GM19395 (cell line): ENCODE results near the gene FOXL1.
"Not testable (repeated sequence)": the region's sequence is repeated elsewhere in the genome, so short reads cannot be mapped to it uniquely, and the experiment has no call there.

Source experiments
- ATAC-seq: cut with Tn5 transposase; IDR thresholded peaks from one replicate; pipeline ENCODE4 v1.9.1; 2021; ENCODE audit warnings: mild to moderate bottlenecking, moderate library complexity; ENCODE audit not compliant: unreplicated experiment

Gene FOXL1

GRCh38 chr16:86579268-86580062 is 1.1 kb downstream of the FOXL1 start:
- no peak for ATAC-seq

DNA sequence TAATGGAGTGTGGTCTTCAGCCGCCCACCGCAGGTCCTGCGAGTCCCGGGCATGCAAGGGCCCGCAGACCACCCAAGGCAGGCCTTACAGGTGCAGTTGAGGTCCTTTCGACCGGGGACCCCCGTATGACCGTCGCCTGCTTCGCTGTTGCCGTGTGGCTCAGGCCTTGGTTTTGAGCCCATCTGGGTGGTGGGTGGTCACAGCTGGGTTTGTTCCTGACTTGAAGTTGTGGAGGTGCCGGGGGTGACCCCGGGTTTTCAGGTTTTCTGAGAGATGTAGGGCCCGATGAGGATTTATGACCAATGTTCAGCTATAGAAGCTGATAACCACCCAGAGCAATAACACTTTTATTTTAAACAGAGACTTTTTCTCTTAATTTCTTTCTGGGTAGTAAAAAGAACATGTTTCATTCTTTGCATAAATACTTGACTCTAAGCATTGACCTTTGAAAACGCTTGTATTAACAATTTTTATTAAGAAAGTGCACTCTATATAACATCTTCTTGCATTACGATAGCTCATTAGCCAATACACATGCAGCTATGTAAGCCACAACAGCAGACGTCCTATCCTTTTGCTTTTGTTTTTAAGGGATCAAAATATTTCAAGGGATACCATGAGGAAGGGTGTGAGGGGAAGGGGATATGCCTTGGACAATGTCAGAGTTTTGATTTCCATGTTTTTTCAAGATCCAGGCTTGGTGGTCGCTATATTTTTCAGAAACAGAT is 1.9 kb downstream of the FOXL1 start:
- ATAC-seq, result no peak

GRCh38 chr16:86580791-86581170 is 2.4 kb downstream of the FOXL1 start:
- ATAC-seq, result no peak

GRCh38 chr16:86581458-86581857 is 3.1 kb downstream of the FOXL1 start:
- ATAC-seq, result no peak

DNA sequence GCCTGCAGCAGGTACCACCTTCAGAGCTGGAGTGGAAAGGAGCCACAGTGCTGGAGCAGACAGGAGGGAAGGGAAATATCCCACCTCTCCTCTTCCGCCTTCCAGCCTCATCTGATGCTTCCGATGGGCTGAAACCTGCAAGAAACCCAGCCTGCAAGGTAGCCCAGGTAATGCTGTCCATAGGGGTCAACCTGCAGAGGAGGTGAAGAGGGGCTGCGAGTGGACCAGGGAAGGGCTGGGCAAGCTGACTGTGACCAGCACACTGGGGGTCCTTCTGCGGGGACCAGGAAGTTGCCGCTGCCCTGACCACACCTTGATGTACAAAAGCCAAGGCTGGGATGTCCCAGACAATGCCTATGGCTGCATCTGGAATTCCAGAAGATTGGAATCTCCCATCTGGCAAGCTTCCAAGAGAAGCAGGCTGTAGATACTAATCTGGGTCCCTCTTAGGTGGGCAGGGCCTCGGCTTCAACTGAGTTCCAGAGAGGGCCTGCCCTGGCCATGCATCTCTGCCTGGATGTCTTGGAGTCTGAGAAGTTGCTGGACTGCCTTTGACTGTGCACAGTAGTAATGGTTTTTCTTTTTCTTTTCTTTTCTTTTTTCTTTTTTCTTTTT is 5.8 kb downstream of the FOXL1 start:
- ATAC-seq, result no peak

- ATAC-seq, result no peak
These were observed 6.7 kb downstream of the FOXL1 start for GRCh38 chr16:86584726-86585721.

DNA sequence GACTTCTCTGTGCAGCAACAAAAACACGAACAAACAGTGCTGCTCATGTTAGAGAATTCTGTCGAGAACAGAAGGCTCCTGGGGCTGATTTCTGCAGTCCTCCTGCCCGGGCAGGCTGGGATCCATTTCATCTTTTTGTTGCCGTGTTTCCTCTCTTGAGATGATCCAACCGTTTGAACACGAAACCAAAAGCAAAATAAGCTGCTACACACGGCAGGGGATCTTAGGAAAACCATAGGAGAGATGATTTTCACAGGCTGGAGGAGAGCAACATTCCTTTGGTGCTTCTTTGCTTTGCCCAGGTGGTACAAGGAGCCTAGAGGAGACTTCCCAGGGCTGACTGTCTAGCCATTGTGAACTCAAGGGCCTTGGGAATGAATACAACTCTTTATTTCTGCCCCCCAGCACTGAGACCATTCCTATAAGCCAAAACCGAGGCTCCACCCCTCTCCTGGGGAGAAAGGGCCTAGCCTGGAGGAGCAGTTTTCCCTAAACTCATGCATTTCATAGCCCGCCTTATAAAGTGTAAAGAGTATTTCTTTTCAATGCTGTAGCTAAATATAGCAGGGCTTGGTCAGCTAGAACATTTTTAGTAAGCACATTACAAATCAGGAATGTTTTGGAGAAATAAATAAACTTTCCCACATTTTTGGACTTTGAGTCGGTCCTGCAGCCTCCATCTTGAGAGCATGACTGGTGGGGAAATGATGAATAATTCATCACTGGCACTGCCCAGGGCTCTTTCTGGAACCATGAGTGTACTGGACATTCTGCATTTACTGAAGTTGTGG is 7.7 kb downstream of the FOXL1 start:
- ATAC-seq, result no peak

- ATAC-seq, result no peak
These were observed 9.1 kb downstream of the FOXL1 start for GRCh38 chr16:86587487-86587886.

- not testable (repeated sequence) for ATAC-seq
These were observed 9.6 kb downstream of the FOXL1 start for GRCh38 chr16:86587955-86588354.

DNA sequence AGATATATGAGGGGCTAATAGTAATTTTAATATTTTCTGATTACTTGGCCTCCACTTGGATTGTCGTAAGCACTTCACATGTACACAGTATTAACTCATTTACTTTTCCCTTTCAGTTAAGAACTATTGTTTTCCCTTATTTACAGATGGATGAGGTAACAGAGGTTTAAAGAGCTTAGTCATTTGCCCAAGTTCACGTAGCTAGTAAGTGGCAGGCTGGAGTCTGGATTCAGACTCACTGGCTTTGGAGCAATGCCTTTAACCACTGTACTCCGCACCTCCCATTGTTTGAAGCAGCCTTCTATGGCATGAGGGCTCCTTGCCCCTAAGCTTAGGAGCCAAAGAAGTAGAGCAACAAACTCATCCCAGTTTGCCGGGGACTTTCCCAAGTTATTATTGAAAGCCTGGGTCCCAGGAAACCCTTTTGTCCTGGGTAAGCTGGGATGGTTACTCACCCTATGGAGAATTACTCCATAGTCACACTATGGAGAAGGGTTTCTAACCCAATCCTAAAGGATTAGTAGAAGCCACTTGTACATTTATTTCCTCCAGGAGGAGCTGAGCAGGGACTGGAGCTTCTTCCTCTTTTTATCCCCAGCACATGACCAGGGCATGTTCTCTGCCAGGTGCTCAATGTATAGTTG is 12.3 kb downstream of the FOXL1 start:
- ATAC-seq, result no peak

DNA sequence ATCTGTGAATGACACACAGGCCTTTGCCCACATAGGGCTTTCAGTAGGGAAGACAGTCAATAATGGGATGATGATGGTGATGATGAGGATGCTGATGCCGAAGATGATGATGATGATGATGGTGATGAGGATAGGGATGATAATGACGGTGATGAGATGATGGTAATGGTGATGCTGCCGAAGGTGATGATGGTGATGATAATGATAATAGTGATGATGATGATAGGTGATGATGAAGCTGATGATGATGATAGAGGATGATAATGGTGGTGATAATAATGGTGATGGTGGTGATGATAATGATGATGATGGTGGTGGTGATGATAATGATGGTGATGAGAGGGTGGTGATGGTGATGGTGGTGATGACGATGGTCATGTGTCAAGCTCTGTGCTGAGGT is 12.9 kb downstream of the FOXL1 start:
- ATAC-seq, result no peak

GRCh38 chr16:86593913-86594620 is 15.7 kb downstream of the FOXL1 start:
- ATAC-seq, result no peak

DNA sequence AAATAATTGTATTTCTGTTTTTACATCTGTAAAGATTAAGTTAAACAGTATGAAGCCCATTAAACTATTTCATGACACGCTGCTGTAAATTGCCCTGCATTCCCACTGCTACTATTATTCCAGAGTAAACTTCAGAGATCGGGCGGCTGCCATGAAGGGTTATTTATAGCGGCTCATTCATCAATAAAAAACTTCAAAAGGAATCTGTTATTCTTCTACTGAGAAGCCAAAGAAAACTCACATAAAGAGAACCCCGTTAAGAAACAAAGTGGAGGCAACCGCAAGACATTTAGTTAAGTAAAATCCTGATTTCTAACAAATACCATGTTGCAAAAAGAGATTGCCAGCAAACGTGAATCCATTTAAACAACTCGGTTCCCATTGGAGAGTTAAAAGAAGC is 16.4 kb downstream of the FOXL1 start:
- no peak for ATAC-seq

DNA sequence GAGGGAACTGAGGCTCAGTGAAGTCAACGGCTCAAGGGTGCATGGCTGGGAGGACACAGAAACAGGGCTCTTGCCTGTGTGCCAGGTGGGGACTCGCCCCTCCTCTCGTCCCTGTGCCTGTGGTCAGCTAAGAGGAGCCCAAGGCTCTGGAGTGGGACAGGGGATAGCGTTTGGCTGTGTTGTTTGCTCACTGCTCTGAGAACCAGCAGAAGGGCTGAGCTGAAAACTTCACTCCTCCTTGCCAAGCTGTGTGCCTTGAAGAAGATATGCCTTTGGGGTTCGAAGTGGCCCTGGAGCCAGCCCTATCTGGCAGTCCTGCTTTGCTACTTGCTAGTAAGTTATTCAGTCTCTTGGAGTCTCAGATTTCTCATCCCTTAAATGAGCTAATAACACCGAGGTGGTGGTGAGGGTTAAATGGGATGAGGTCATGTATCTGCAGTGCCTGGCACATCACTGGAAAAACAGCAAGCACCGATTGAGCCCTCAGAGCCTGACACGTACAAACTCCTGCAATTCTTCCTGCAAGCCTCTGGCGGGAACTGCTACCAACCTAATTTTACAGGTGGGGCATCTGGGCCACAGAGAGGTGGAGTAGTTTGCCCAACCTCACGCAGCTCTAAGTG is 17.7 kb downstream of the FOXL1 start:
- ATAC-seq, result no peak

DNA sequence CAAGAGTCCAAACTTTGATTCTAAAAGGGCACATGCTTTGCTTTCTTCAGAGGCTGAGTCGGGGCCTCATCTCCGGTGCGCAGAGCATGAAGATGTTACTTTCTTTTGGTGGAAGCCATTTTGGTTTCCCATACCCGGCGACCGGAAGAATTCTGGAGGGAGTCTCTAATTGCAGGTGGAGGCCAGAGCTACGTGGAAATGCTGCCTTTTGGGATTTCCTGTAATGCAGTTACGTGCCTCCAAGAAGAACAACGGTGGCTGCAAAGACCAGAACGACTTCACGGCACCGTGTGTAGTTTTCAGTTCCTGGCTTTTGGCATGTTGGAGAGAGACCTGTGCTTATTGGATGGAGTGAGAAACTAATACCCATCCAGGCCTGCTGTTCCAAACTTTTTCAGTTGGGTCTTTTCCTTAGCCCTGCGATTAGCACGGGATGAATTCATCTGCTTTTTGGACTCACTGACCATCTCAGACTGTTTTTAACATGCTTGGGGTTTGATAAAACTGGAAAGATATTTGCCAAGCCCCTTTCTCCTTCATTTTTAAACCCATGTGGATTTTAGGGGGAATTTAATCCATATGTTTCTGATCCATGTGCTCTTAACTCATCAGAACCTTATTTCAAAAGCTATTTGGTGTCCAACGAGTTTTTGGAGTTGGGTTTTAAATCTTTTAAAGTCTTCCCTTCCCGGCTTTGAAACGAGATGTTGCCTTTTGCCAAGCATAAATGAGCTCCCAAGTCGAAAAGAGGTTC is 19.0 kb downstream of the FOXL1 start:
- no peak for ATAC-seq

DNA sequence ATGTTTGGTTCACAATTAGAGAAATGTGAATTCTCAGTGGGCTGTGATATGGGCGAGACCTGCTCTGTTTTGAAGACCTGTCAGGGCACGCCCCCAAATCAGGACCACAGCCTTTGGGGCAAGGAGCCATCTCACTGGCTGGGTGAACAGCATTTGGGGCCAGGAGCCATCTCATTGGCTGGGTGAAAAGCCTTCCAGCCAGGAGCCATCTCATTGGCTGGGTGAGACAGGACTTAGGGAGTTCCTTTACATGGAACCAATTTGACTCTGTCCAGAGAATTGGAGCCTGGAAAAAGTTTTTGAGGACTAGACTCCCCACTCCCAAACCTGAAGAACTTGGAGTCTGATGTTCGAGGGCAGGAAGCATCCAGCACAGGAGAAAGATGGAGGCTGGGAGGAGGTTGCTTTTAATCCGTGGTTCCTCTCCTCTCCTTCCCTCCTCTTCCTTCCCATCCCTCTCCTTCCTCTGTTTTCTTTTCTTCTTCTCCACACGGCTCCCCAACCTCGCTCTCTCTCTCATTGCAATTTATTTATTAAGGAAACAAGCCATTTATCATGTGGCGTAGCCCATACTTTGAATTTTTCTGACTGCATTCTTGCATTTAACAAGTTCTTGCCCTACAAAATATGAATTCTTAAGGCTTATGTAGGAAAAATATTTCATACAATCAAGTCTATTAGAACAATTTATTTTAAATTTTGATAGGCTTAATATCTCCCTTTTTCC is 19.7 kb downstream of the FOXL1 start:
- no peak for ATAC-seq
